Measurements from ENCODE around the gene SLC25A20. TPM values are rescaled to one million over a fixed set of nuclear protein-coding genes. Genes with fewer than 3 reads are reported as not detected.
A peak's percentile ranks its signal among the peaks of the same experiment; 100 is the strongest.

The SLC25A20 gene
- total RNA-seq, 2 experiments from 2014 or later = 16.7 to 18.2 TPM

GRCh38 chr3:48856469-48856868 lies 42.2 kb downstream of the SLC25A20 start:
- no peaks in the 10 kb centered on the region for H3K27me3 Mint-ChIP-seq
- H3K4me3 Mint-ChIP-seq = no peak overlapping the region
- intact Hi-C loops (cut with micrococcal nuclease) = no loop called here
- H3K9me3 Mint-ChIP-seq = no peaks in the 10 kb centered on the region
- ChIA-PET POLR2A (no interaction called here), CTCF (no interaction called here)
- H3K36me3 Mint-ChIP-seq = peaks cover 4% of the 10 kb centered on the region
- no peaks in the 10 kb centered on the region for H3K4me1 Mint-ChIP-seq (ENCODE audit: low read depth)
- DNase-seq = no peak
- H3K27ac Mint-ChIP-seq = no peak overlapping the region

- Mint-ChIP-seq H3K4me1 (ENCODE audit: low read depth) (no peaks in the 10 kb centered on the region), H3K9me3 (no peaks in the 10 kb centered on the region), H3K27me3 (no peaks in the 10 kb centered on the region), H3K36me3 (peaks cover 4% of the 10 kb centered on the region), H3K27ac (no peak overlapping the region), H3K4me3 (no peak overlapping the region)
- POLR2A ChIA-PET = no interaction called here
- CTCF ChIA-PET = no interaction called here
- intact Hi-C loops (cut with micrococcal nuclease) = no loop called here
- DNase-seq = no peak
Observed at GRCh38 chr3:48855681-48856447, 42.8 kb downstream of the SLC25A20 start.

- ChIA-PET CTCF (no interaction called here), POLR2A (no interaction called here)
- Mint-ChIP-seq H3K36me3 (no peaks in the 10 kb centered on the region), H3K27me3 (no peaks in the 10 kb centered on the region), H3K9me3 (no peaks in the 10 kb centered on the region), H3K27ac (no peak overlapping the region), H3K4me1 (ENCODE audit: low read depth) (peaks cover 9% of the 10 kb centered on the region), H3K4me3 (no peak overlapping the region)
- DNase-seq = no peak
- intact Hi-C loops (cut with micrococcal nuclease) = no loop called here
Observed at GRCh38 chr3:48852151-48852550, 46.5 kb downstream of the SLC25A20 start.

DNA sequence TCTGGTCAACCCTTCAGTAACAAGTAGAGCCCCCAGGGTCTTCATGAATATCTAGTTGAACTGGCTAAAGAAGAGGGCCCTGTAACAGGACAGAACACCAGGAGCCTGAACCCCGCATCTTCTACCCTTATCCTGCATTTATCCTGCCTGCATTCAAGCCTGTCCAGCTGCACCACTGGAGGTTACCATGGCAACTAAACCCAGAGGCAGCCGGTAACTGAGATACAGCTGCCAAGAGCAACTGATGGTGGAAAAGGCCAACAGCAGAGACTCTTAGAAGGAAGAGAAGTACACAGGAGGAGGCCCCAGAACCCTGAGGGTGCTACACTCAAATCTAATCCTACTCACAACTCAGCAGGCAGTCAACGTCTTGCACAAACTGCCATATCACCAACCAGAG lies 47.3 kb downstream of the SLC25A20 start:
- POLR2A ChIA-PET = no interaction called here
- no peak overlapping the region for H3K4me3 Mint-ChIP-seq
- H3K27me3 Mint-ChIP-seq = no peaks in the 10 kb centered on the region
- H3K9me3 Mint-ChIP-seq = no peaks in the 10 kb centered on the region
- CTCF ChIA-PET = no interaction called here
- H3K36me3 Mint-ChIP-seq = no peaks in the 10 kb centered on the region
- intact Hi-C loops (cut with micrococcal nuclease) = no loop called here
- DNase-seq = no peak
- H3K27ac Mint-ChIP-seq = no peak overlapping the region
- peaks cover 14% of the 10 kb centered on the region for H3K4me1 Mint-ChIP-seq (ENCODE audit: low read depth)

- no peaks in the 10 kb centered on the region for H3K9me3 Mint-ChIP-seq
- no peak overlapping the region for H3K27ac Mint-ChIP-seq
- peaks cover 28% of the 10 kb centered on the region for H3K4me1 Mint-ChIP-seq (ENCODE audit: low read depth)
- peaks cover 6% of the 10 kb centered on the region for H3K36me3 Mint-ChIP-seq
- DNase-seq = no peak
- H3K27me3 Mint-ChIP-seq = no peaks in the 10 kb centered on the region
- ChIA-PET CTCF (no interaction called here), POLR2A (no interaction called here)
- intact Hi-C loops (cut with micrococcal nuclease) = loop anchor here (5.0 kb wide), 2 partner anchors 48 to 243 kb away; partner anchors contain the start of genes QRICH1 and SLC25A20
- H3K4me3 Mint-ChIP-seq = peak overlapping the region; percentile 83
Observed at GRCh38 chr3:48848816-48849515, 49.7 kb downstream of the SLC25A20 start.

- Mint-ChIP-seq H3K36me3 (peaks cover 6% of the 10 kb centered on the region), H3K27me3 (no peaks in the 10 kb centered on the region), H3K4me1 (ENCODE audit: low read depth) (peaks cover 28% of the 10 kb centered on the region), H3K27ac (peak within 1 kb of the TSS; percentile 89), H3K4me3 (peak within 1 kb of the TSS; percentile 83), H3K9me3 (no peaks in the 10 kb centered on the region)
- peak; percentile 89 for DNase-seq
- intact Hi-C loops (cut with micrococcal nuclease) = loop anchor here (1.0 to 5.0 kb wide), 3 partner anchors 50 to 245 kb away; partner anchors contain the start of genes ARIH2, QRICH1 and SLC25A20
- ChIA-PET CTCF (interaction anchor here (0.6 to 2.3 kb wide), 4 partner anchors 17 to 709 kb away, joined by 3 to 8 read pairs (median 3); partner anchors contain the start of gene ARIH2), POLR2A (interaction anchor here (0.5 to 1.0 kb wide), 6 partner anchors 10 to 164 kb away, joined by 3 to 6 read pairs (median 3); partner anchors contain the start of genes ARIH2 and SLC25A20)
Observed at GRCh38 chr3:48847504-48848423, 50.9 kb downstream of the SLC25A20 start, which contains the start of gene PRKAR2A. PRKAR2A (minus strand) TSS chr3:48847874; CDS start chr3:48847596, 278 bp downstream.

DNA sequence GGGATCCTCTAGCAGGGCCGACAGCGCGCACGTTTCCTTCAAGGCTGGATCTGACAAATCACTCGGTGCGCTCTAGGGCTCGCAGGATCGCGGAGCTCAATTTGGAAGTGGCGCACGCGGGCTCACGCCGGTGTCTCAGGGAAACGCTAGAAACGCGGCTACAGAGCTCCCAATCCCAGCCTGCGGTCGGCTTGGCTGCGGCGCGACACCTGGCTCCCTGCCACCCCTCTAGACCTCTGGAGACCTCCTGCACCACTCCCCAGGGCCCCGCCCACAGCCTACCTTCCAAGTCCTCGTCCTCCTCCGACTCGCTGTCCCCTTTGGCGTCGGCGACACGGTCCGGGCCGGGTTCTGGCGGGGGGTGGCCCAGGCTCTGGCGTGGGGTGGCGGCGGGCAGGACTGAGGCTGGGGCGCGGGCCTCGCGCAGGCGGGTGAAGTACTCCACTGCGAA lies 51.6 kb downstream of the SLC25A20 start:
- CTCF ChIA-PET = interaction anchor here (0.6 to 2.3 kb wide), 4 partner anchors 72 to 710 kb away, joined by 3 to 8 read pairs (median 3); partner anchors contain the start of gene ARIH2
- H3K9me3 Mint-ChIP-seq = no peaks in the 10 kb centered on the region
- peak; percentile 70 for DNase-seq
- peak overlapping the region; percentile 73 for H3K27ac Mint-ChIP-seq
- POLR2A ChIA-PET = interaction anchor here (0.8 to 1.0 kb wide), 4 partner anchors 35 to 163 kb away, joined by 3 to 6 read pairs (median 3); partner anchors contain the start of genes ARIH2 and SLC25A20
- peak overlapping the region; percentile 83 for H3K4me3 Mint-ChIP-seq
- intact Hi-C loops (cut with micrococcal nuclease) = loop anchor here (1.0 to 5.0 kb wide), 3 partner anchors 50 to 245 kb away; partner anchors contain the start of genes ARIH2, QRICH1 and SLC25A20
- H3K4me1 Mint-ChIP-seq (ENCODE audit: low read depth) = peaks cover 30% of the 10 kb centered on the region
- peaks cover 6% of the 10 kb centered on the region for H3K36me3 Mint-ChIP-seq
- no peaks in the 10 kb centered on the region for H3K27me3 Mint-ChIP-seq

DNA sequence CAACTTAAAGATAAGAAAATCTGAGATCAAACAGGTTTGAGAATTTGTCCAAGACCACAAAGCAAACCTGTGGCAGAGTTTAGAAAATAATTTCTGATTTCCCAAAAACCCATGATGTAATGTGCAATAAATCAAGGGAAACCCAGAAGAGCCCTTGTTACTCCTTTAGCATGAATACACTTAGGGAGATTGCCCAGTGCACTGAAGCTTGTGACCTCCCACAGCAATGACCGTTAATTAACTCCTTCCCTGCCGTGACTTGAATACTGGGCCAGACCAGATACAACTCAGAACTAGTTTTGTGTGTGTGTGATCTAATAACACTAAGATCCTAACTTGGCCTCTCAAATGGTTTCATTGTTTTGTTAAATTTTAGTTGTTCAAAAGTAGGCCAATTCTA lies 53.5 kb downstream of the SLC25A20 start:
- POLR2A ChIA-PET = interaction anchor here (0.7 to 1.3 kb wide), 2 partner anchors 83 to 90 kb away, joined by 3 read pairs; no protein-coding TSS in a partner anchor
- CTCF ChIA-PET = interaction anchor here (0.7 to 1.1 kb wide), 2 partner anchors 8 to 177 kb away, joined by 3 to 4 read pairs; partner anchors contain the start of gene NDUFAF3
- Mint-ChIP-seq H3K9me3 (no peaks in the 10 kb centered on the region), H3K36me3 (peaks cover 6% of the 10 kb centered on the region), H3K27me3 (no peaks in the 10 kb centered on the region), H3K27ac (no peak overlapping the region), H3K4me3 (no peak overlapping the region), H3K4me1 (ENCODE audit: low read depth) (peaks cover 33% of the 10 kb centered on the region)
- intact Hi-C loops (cut with micrococcal nuclease) = loop anchor here (5.0 kb wide), 2 partner anchors 52 to 247 kb away; partner anchors contain the start of genes QRICH1 and SLC25A20
- DNase-seq = no peak

GRCh38 chr3:48837163-48837562 lies 61.5 kb downstream of the SLC25A20 start:
- DNase-seq = no peak
- ChIA-PET POLR2A (interaction anchor here (0.8 kb wide), 1 partner anchor 128 kb away, joined by 4 read pairs; no protein-coding TSS in a partner anchor), CTCF (interaction anchor here (0.7 kb wide), 2 partner anchors 8 to 151 kb away, joined by 4 to 6 read pairs; no protein-coding TSS in a partner anchor)
- Mint-ChIP-seq H3K27ac (no peak overlapping the region), H3K9me3 (no peaks in the 10 kb centered on the region), H3K36me3 (peaks cover 10% of the 10 kb centered on the region), H3K4me1 (ENCODE audit: low read depth) (peaks cover 17% of the 10 kb centered on the region), H3K4me3 (no peak overlapping the region), H3K27me3 (no peaks in the 10 kb centered on the region)
- intact Hi-C loops (cut with micrococcal nuclease) = no loop called here

- H3K27me3 Mint-ChIP-seq = no peaks in the 10 kb centered on the region
- no peaks in the 10 kb centered on the region for H3K9me3 Mint-ChIP-seq
- no peak overlapping the region for H3K4me3 Mint-ChIP-seq
- DNase-seq = no peak
- H3K27ac Mint-ChIP-seq = no peak overlapping the region
- CTCF ChIA-PET = no interaction called here
- intact Hi-C loops (cut with micrococcal nuclease) = no loop called here
- peaks cover 13% of the 10 kb centered on the region for H3K4me1 Mint-ChIP-seq (ENCODE audit: low read depth)
- peaks cover 10% of the 10 kb centered on the region for H3K36me3 Mint-ChIP-seq
- POLR2A ChIA-PET = no interaction called here
Observed at GRCh38 chr3:48835650-48836366, 62.9 kb downstream of the SLC25A20 start.

- intact Hi-C loops (cut with micrococcal nuclease) = no loop called here
- POLR2A ChIA-PET = no interaction called here
- CTCF ChIA-PET = interaction anchor here (0.6 to 1.2 kb wide), 2 partner anchors 93 to 96 kb away, joined by 3 to 4 read pairs; no protein-coding TSS in a partner anchor
- Mint-ChIP-seq H3K4me1 (ENCODE audit: low read depth) (peaks cover 10% of the 10 kb centered on the region), H3K9me3 (no peaks in the 10 kb centered on the region), H3K27me3 (no peaks in the 10 kb centered on the region), H3K4me3 (no peak overlapping the region), H3K27ac (no peak overlapping the region), H3K36me3 (peaks cover 8% of the 10 kb centered on the region)
- DNase-seq = no peak
Observed at GRCh38 chr3:48832684-48833083, 66.0 kb downstream of the SLC25A20 start.
